Coronary artery (tissue), 2 donors: ENCODE measurements around the gene BABAM2.
"Not testable (repeated sequence)": the region's sequence is repeated elsewhere in the genome, so short reads cannot be mapped to it uniquely, and the experiment has no call there.

Source experiments
- DNase-seq: peaks from one replicate; pipeline ENCODE4 v3.0.0-alpha.2; 2017; ENCODE audit warnings: low spot score
- H3K27ac ChIP-seq, 2 donors: fragments of 200-600 bp; sonication (generic); one replicate each; pipeline ENCODE4 v1.5.1; 2016 to 2019
- H3K4me3 ChIP-seq: fragments of 200-600 bp; sonication (generic); 2 replicates; pipeline ENCODE4 v1.5.1; 2016; ENCODE audit warnings: mild to moderate bottlenecking, moderate library complexity
- TF ChIP-seq, protein P1 (sequence below): fragments of 200-600 bp; sonication (generic); IDR thresholded peaks from one replicate; pipeline ENCODE4 v1.5.1; 2019; ENCODE audit warnings: antibody characterized with exemption

Gene BABAM2

GRCh38 chr2:28327956-28328922 is 437.7 kb downstream of the BABAM2 start:
- peak; percentile 63 for DNase-seq
- TF ChIP-seq, protein P1, sequence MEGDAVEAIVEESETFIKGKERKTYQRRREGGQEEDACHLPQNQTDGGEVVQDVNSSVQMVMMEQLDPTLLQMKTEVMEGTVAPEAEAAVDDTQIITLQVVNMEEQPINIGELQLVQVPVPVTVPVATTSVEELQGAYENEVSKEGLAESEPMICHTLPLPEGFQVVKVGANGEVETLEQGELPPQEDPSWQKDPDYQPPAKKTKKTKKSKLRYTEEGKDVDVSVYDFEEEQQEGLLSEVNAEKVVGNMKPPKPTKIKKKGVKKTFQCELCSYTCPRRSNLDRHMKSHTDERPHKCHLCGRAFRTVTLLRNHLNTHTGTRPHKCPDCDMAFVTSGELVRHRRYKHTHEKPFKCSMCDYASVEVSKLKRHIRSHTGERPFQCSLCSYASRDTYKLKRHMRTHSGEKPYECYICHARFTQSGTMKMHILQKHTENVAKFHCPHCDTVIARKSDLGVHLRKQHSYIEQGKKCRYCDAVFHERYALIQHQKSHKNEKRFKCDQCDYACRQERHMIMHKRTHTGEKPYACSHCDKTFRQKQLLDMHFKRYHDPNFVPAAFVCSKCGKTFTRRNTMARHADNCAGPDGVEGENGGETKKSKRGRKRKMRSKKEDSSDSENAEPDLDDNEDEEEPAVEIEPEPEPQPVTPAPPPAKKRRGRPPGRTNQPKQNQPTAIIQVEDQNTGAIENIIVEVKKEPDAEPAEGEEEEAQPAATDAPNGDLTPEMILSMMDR = no peak
- H3K4me3 ChIP-seq = no peak overlapping the region

DNA sequence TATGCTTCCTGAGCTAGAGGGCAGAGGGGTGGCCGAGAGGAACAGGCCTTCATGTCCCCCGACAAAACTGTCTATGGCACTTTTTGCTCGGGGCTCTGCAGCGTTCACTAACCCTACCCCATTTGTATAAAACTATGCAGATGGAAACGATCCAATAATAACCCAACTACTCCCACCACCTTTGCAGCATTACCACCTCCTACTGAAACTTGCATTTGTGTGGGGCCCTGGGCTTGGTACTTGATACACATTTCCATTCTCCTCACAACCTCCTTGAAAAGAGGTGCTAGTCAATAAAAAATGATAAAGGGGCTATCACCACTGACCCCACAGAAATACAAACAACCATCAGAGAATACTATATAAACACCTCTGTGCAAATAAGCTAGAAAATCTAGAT is 438.7 kb downstream of the BABAM2 start:
- TF ChIP-seq, protein P1 = no peak
- H3K4me3 ChIP-seq = no peak overlapping the region
- no peak overlapping the region for H3K27ac ChIP-seq
- DNase-seq = peak; percentile 14

More at GRCh38 chr2:28327956-28328922, 437.7 kb downstream of the BABAM2 start:
- H3K27ac ChIP-seq = peak overlapping the region; percentile 1 to 50

GRCh38 chr2:28330722-28331121 is 440.2 kb downstream of the BABAM2 start:
- H3K4me3 ChIP-seq, DNase-seq, H3K27ac ChIP-seq: not testable (repeated sequence)

GRCh38 chr2:28331797-28332196 is 441.3 kb downstream of the BABAM2 start:
- not testable (repeated sequence) for DNase-seq, H3K4me3 ChIP-seq, H3K27ac ChIP-seq

DNA sequence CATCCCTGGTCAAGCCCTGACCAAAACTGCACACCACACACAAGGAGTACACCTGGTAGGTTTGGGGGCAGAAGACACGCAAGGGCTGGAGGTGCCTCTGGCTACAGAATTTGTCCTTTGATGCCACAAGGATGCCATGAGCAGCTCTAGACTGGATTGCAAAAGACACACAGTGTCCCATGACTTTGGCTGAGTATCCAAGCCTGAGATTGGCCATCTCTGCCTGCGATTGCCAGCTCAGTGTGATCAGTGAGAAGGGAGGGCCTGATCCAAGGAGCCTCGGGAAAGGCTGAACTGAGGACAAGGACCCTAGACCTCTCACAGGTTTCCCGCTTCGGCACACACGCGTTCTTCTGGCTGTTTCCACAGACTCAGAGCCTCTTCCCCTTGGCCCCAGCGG is 442.2 kb downstream of the BABAM2 start:
- no peak overlapping the region for H3K4me3 ChIP-seq
- TF ChIP-seq, protein P1 = no peak
- no peak for DNase-seq
- H3K27ac ChIP-seq = no peak overlapping the region

DNA sequence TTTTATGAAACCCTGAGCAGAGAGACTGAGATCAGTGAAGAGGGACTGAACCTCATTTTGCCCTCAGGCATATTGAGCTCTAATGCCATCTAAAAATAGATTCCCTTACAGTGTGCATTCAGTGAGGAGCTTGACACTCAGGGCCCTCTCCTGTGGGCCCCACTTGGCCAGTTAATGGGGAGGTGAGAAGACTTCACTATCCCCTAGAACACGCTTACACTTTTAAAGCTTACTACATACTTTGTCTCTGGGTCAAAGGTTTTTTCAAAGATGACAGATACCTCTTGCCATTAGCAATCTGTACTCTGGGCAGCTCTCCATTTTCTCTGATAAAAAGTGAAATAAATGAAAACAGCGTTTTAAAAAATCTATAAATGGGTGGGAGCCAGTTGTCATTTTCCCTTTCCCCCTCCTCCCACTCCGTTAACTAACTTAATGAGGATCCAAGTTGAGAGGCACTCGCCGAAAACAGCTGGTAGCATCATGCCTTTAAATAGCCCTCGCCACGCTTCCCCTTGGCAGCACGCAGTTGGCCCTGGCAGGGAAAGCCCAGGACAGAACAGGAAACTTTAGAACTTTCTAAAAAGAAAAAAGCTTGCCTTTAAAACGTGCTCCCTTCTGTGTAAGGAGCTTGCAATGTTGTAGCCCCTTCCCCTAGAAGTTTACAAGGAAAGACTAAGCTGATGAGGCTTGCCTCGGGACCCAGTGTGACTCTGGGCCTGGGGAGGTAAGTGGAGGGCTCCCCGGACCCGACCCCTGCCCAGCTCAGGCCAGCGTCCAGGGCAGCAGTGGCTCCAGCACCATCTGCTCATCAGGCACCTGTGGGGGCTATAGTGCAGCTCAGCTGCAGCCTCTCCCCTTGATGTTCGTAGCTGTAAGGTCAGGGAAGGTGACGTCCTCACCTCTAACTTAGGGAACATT is 443.3 kb downstream of the BABAM2 start:
- no peak for DNase-seq
- Histone ChIP-seq H3K27ac (peak overlapping the region; percentile 58 to 76), H3K4me3 (no peak overlapping the region)
- TF ChIP-seq, protein P1 = no peak

DNA sequence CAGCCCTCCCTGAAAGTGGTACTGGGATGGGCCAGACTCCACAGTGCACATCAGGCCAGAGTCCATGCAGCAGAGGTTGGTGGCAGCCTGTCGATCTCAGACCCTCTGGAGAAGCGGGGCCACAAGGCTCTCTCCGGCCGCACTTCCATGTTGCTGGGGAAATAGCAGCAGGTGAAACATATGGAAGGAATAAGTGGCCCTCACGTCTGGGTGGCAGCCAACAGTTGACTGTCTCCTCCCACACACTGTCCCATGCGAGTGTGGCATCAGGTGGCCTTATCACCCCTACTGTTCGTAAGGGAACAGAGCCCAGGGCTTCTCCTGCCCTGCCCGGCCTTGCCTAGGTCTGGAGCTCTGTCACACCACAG is 444.0 kb downstream of the BABAM2 start:
- no peak overlapping the region for H3K4me3 ChIP-seq
- H3K27ac ChIP-seq = peak overlapping the region; percentile 58 to 76
- TF ChIP-seq, protein P1 = no peak
- DNase-seq = no peak

GRCh38 chr2:28335265-28335664 is 444.7 kb downstream of the BABAM2 start:
- not testable (repeated sequence) for DNase-seq, H3K4me3 ChIP-seq, H3K27ac ChIP-seq
